SH-SY5Y (cell line): Measurements from ENCODE around the gene SAP30L.

ENCODE experiments used
- GATA2 ChIP-seq: IDR thresholded peaks from 2 replicates; pipeline ENCODE4 v1.6.1; 2011; ENCODE audit warnings: mild to moderate bottlenecking, low read depth, low read length
- GATA3 ChIP-seq: IDR thresholded peaks from 2 replicates; pipeline ENCODE4 v1.6.1; 2011; ENCODE audit warnings: low read depth, mild to moderate bottlenecking, low read length, moderate library complexity

The SAP30L gene

GRCh38 chr5:154467655-154468354, 22.0 kb downstream of the SAP30L start:
- TF ChIP-seq GATA3 (no peak), GATA2 (no peak)

GRCh38 chr5:154470137-154470536, 24.3 kb downstream of the SAP30L start:
- TF ChIP-seq GATA3 (no peak), GATA2 (no peak)

DNA sequence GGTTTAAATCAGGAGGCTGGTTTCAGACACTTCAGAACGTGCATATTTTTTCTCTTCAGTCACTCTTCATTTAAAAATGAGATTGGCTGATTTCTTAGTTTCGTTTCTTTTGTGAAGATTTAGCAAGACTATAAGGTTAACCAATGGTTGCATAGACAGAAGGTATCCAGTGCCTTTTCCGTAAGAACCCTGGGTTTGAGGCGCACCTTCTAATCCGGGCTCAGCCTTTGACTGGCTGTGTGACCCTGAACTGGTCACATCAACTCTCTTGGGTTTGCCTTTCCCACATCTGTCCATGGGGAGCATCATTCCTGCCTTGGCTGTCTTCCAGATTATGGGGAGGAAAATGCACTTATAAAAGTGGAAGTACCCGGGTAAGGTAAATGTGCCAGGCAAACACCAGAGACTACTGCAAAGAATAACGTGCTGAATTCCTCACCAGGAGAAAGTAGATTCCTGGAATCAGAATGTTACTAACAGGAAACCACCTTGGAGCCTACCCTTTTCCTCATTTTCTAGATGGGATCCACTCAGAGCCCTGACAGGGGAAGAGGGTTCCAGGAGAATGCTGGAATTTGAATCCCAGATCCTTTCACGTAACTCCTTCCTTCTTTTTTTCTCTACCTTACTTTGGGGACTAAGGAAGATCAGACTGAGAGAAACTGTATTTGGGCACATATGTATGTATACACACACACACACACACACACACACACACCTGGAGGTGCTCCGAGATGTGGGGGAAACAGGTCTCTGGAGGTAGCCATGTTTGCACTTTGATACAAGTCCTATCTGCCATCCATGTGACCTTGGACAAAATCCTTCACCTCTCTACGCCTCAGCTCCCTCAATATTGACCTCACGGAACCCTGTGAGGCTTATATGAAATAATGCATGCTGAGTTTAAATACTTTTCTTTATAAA, 25.4 kb downstream of the SAP30L start:
- TF ChIP-seq GATA3 (no peak), GATA2 (no peak)

GRCh38 chr5:154472871-154473580, 27.2 kb downstream of the SAP30L start:
- TF ChIP-seq GATA2: no peak
- no peak for TF ChIP-seq GATA3

DNA sequence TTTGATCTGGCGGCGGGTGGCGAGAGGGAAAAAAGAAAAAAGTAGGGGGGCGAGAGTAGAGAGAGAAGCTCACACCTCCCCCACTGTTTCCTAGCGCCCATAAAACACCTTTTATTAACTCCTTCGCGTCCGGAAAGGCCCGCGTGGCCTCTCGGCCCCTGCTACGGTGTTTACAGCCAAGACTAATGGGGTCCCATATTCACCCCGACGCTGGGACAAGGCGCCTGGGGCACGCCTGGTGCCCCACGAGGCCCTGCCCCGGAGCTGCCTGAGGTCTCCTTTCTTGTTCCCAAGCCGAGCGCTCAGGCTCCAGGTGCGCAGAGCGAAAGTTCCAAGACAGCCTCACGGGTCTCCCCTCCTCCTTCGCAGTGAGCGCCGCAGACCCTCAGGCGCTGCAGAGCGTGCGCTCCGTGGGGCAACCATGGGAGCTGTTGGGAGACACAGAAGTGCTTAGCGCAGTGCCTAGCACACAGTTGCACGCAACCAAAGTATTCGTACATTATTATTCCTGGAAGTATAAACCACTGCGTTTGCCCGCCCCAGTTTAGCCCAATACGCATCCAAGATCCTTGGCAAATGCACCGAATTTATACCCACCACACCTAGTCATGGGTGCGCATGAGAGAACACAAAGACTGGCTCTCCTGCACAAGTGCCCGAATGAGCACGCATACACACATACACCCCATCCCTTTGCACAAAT, 27.9 kb downstream of the SAP30L start:
- TF ChIP-seq GATA2 (no peak), GATA3 (no peak)

- TF ChIP-seq GATA2 (no peak), GATA3 (no peak)
Observed at GRCh38 chr5:154474396-154475334, 28.9 kb downstream of the SAP30L start.

DNA sequence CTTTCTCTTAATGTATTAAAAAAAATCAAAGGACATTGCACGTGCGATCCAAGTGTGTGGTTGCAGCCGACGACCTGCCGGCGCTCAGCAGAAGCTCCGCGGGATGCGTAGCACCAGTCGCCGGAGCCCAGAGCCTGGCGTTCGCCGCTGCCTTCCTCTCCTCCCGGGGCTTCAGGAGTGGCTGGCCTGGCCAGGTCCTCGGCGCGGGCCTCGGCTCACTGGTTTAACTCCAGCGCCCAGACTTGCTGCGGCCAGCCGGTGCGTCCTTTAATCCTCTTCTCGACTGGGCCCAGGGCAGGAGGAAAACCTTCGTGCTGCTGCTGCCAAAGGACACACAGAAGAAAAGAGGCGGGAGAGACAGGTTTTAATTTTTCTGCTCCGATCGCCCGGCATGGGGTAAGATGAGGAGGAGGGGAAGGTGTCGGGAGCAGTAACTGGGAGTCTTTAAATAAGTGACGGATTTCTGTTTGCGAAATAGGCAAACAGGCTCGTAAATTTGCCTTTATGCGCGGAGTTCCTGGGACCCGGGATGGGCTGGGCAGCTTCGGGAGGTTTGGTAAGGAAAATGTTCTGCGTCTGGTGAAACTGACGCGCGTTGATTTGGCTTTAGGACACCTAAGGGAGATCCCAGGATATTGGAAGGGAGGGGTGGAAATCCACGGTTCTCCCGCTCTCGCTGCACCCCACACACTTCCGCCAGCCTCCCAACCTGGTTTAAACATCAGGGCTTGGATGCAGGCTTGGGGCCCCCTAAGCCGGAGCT, 30.0 kb downstream of the SAP30L start:
- TF ChIP-seq GATA2: no peak

DNA sequence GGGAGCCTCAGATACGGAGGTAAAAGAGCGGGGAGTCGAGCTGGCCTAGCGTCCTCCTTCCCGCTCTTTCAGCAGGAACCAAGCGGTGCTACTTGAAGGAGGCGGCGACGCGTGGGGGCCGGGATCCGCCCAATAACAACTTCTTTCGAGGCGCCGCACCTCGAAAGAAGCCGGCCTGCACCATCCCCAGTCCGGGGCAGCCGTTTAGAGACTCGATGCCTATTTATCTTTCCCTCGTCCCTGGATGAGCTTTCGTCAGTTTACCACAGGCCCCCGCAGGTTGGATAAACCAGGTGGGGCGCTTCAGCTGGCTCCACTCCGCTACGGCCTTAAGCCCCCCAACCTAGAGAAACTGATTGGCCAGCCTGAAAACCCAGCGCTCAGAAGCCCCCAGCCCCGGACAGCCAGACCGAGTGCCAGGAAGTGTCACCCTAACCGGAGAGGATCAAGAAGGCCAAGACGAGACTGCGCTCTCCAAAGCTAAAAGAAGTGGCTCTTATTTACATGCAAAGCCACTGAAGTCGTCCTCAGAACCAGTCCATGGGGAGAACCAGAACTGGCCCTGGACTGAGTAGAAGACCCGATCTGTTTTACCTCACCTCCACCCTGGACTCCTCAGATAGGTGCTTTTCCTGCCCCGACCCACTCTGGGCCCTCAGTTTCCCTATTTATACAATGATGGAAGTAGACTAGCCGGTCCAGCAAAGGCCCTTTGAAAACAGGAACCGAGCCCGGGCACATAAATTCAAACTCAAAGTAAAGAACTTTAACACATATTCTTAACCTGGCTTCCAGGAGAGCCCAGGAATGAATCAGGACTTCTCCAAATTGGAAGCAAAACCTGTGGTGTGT, 30.8 kb downstream of the SAP30L start:
- TF ChIP-seq GATA3 (no peak), GATA2 (no peak)

GRCh38 chr5:154477382-154478223, 31.8 kb downstream of the SAP30L start:
- TF ChIP-seq GATA3 (no peak), GATA2 (no peak)

- no peak for TF ChIP-seq GATA2
- TF ChIP-seq GATA3: no peak
Observed at GRCh38 chr5:154478224-154478565, 32.4 kb downstream of the SAP30L start, which contains the start of gene HAND1. HAND1 (minus strand) TSS chr5:154478227; CDS start chr5:154478008, 219 bp downstream.

DNA sequence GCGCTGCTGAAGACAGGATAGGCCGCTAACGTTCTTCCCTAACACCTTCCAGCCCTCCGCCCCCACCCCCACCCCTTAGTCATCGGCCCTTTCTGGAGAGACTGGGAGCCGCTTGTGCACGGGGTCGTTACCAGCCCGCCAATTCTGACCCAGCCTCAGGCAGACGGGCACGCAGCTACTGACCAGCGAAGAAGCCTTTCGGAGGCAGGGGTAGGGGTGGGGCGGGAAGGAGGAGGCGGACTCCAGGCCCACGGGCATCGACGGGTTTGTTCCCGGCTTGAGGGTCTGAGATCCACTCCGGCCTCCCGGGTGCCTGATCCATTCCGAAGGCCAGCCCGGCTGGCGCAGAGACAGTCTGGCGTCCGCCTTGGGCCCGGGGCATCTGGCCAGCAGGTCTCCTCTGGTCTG, 33.0 kb downstream of the SAP30L start:
- TF ChIP-seq GATA3 (no peak), GATA2 (no peak)
